ENCODE data around the gene NACC1. TPM values are rescaled to one million over a fixed set of nuclear protein-coding genes. Genes with fewer than 3 reads are reported as not detected.
A peak's percentile ranks its signal among the peaks of the same experiment; 100 is the strongest.

The NACC1 gene
- total and polyA plus RNA-seq, 2 donors (not counting 3 experiments of a cell fraction or from before 2014, with no cell fraction given): 97.6 to 120 TPM

DNA sequence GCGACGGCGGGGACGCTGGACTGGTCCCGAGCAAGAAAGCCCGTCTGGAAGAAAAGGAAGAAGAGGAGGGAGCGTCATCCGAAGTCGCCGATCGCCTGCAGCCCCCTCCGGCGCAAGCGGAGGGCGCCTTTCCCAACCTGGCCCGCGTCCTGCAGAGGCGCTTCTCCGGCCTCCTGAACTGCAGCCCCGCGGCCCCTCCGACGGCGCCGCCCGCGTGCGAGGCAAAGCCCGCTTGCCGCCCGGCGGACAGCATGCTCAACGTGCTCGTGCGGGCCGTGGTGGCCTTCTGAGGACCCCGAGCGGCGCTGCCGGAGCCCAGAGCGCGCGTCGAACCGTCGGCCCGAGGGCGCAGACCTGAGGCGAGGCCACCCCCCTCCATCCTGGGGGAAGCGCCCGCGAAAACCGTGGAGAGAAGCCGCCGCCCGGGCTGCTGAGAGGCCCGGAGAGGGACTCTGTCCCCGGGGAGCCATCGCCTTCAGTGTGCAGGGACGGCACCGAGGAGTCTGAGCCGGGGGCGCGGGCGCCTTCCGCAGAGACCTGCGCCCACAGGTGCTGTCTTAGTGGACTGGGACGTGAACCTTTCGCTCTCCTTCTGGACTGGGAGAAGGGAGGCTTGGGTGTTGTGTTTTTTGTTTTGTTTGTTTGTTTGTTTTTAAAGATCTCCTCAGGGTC is 35.6 kb downstream of the NACC1 start:
- POLR2A ChIA-PET: interaction anchor here (0.6 to 2.2 kb wide), 8 partner anchors 10 to 601 kb away, joined by 3 to 25 read pairs (median 6); partner anchors contain the start of gene NACC1
- Histone ChIP-seq H3K27ac (ENCODE audit: insufficient read depth, low read depth, low read length) (peak overlapping the region; percentile 96), H3K36me3 (ENCODE audit: control insufficient read depth in 2 of 2, extremely low read depth in 1 of 2, insufficient read depth in 2 of 2, low read length in 2 of 2) (no peaks in the 10 kb centered on the region), H3K4me3 (replicated peaks in 1 of 3; ENCODE audit: insufficient read depth in 1 of 3, low read depth in 1 of 3, low read length in 3 of 3) (peak overlapping the region; percentile 62 to 97 (median 67)), H3K79me2 (ENCODE audit: control insufficient read depth, insufficient read depth, low read length) (peaks cover 42% of the 10 kb centered on the region), H3K9me3 (replicated peaks; ENCODE audit: control insufficient read depth, insufficient read depth, low read length) (no peaks in the 10 kb centered on the region), H3K27me3 (ENCODE audit: control insufficient read depth in 2 of 2, insufficient read depth in 2 of 2, low read length in 2 of 2) (no peaks in the 10 kb centered on the region), H3K9ac (replicated peaks; ENCODE audit: extremely low read depth, insufficient read depth, low read length) (peak overlapping the region; percentile 97), H3K4me2 (ENCODE audit: insufficient read depth, low read length) (peak overlapping the region; percentile 87), H3K4me1 (ENCODE audit: control insufficient read depth, extremely low read depth, insufficient read depth, low read length) (peaks cover 27% of the 10 kb centered on the region), H2AFZ (ENCODE audit: low read depth, low read length) (no peak overlapping the region), H3K9me1 (replicated peaks; ENCODE audit: control insufficient read depth, extremely low read depth, insufficient read depth, low read length) (no peaks in the 10 kb centered on the region), H4K20me1 (replicated peaks; ENCODE audit: control insufficient read depth, extremely low read depth, insufficient read depth, low read length) (no peaks in the 10 kb centered on the region)
- DNase-seq (ENCODE audit: low read depth, low spot score) (no peak), FAIRE-seq (no peak)
- dilution Hi-C loops (cut with MboI; ENCODE audit: extremely low pct_ligation_motif_present, low sequenced_read_pairs) (no loop called here), intact Hi-C loops (cut with micrococcal nuclease) (loop anchor here (2.0 to 5.0 kb wide), 3 partner anchors 41 to 579 kb away; no protein-coding TSS in a partner anchor)
- TSS peak; percentile 19 for BruUV-seq (replicated peaks)
- peak in 1 of 2 donors; percentile 3 for TF ChIP-seq CTCF (IDR thresholded peaks at IDR 0.05; ENCODE audit: extremely low read depth in 1 of 2, insufficient read depth in 1 of 2, low read depth in 1 of 2, low read length in 2 of 2)
- TF ChIP-seq, protein P1, sequence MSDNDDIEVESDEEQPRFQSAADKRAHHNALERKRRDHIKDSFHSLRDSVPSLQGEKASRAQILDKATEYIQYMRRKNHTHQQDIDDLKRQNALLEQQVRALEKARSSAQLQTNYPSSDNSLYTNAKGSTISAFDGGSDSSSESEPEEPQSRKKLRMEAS (IDR thresholded peaks at IDR 0.05; ENCODE audit: insufficient read depth, insufficient read length): no peak
- CTCF ChIA-PET: interaction anchor here (0.6 to 2.4 kb wide), 6 partner anchors 10 to 109 kb away, joined by 3 to 17 read pairs (median 8); no protein-coding TSS in a partner anchor
